Gastrocnemius medialis (tissue), 4 donors: Measurements from ENCODE around the gene MORF4L2.

Experiments used
- CTCF ChIP-seq, 5 experiments: fragments of 450-650 bp in 3 of 5; fragments of 200-600 bp in 2 of 5; sonication (generic) in 2 of 5; IDR thresholded peaks in 4 of 5; conservative IDR thresholded peaks in 1 of 5; 1 replicate in 4 of 5; 2 replicates in 1 of 5; pipeline ENCODE4 v1.5.1; 2016 to 2019; ENCODE audit warnings: antibody characterized with exemption in 5 of 5, mild to moderate bottlenecking in 3 of 5, moderate library complexity in 3 of 5
- POLR2A ChIP-seq, 2 donors: fragments of 450-650 bp; IDR thresholded peaks; one replicate each; pipeline ENCODE4 v1.6.1; 2017; ENCODE audit warnings: antibody characterized with exemption in 2 of 2, mild to moderate bottlenecking in 2 of 2, moderate library complexity in 2 of 2

GRCh38 chrX:103722505-103722904 is 36.0 kb upstream of the MORF4L2 start:
- no peak for TF ChIP-seq CTCF (IDR thresholded peaks at IDR 0.05 in 4 of 5, conservative IDR thresholded peaks at IDR 0.05 in 1 of 5)
- TF ChIP-seq POLR2A (IDR thresholded peaks at IDR 0.05) = no peak
